ENCODE measurements around the gene RGS8. TPM values are rescaled to one million over a fixed set of nuclear protein-coding genes. Genes with fewer than 3 reads are reported as not detected.

The RGS8 gene
- total RNA-seq, 1 donor from 2014 or later, result not detected

GRCh38 chr1:182716740-182717720 lies 32.6 kb upstream of the RGS8 start:
- TF ChIP-seq CTCF (IDR thresholded peaks at IDR 0.05), result no peak
- Histone ChIP-seq H3K36me3 (no peaks in the 10 kb centered on the region), H3K27me3 (no peaks in the 10 kb centered on the region), H3K4me3 (no peak overlapping the region), H3K4me1 (no peaks in the 10 kb centered on the region), H3K27ac (no peak overlapping the region), H3K9me3 (no peaks in the 10 kb centered on the region)
- intact Hi-C loops (cut with DNase I), result no loop called here
- no peak for DNase-seq
- ATAC-seq, result no peak

- Histone ChIP-seq H3K27ac (no peak overlapping the region), H3K9me3 (no peaks in the 10 kb centered on the region), H3K4me3 (no peak overlapping the region), H3K27me3 (no peaks in the 10 kb centered on the region), H3K4me1 (no peaks in the 10 kb centered on the region), H3K36me3 (no peaks in the 10 kb centered on the region)
- intact Hi-C loops (cut with DNase I), result no loop called here
- no peak for DNase-seq
- no peak for ATAC-seq
- no peak for TF ChIP-seq CTCF (IDR thresholded peaks at IDR 0.05)
Observed at GRCh38 chr1:182715531-182715930, 31.1 kb upstream of the RGS8 start.

GRCh38 chr1:182714546-182714945 lies 30.2 kb upstream of the RGS8 start:
- TF ChIP-seq CTCF (IDR thresholded peaks at IDR 0.05), result no peak
- intact Hi-C loops (cut with DNase I), result no loop called here
- Histone ChIP-seq H3K36me3 (no peaks in the 10 kb centered on the region), H3K27me3 (no peaks in the 10 kb centered on the region), H3K27ac (no peak overlapping the region), H3K9me3 (no peaks in the 10 kb centered on the region), H3K4me1 (no peaks in the 10 kb centered on the region), H3K4me3 (no peak overlapping the region)
- DNase-seq (no peak), ATAC-seq (no peak)

- Histone ChIP-seq H3K4me3 (no peak overlapping the region), H3K9me3 (no peaks in the 10 kb centered on the region), H3K36me3 (no peaks in the 10 kb centered on the region), H3K4me1 (no peaks in the 10 kb centered on the region), H3K27me3 (no peaks in the 10 kb centered on the region), H3K27ac (no peak overlapping the region)
- intact Hi-C loops (cut with DNase I), result no loop called here
- ATAC-seq (no peak), DNase-seq (no peak)
- no peak for TF ChIP-seq CTCF (IDR thresholded peaks at IDR 0.05)
Observed at GRCh38 chr1:182713939-182714338, 29.6 kb upstream of the RGS8 start.

- H3K9me3 ChIP-seq, result no peaks in the 10 kb centered on the region
- ATAC-seq, result no peak
- no peak for TF ChIP-seq CTCF (IDR thresholded peaks at IDR 0.05)
- H3K4me3 ChIP-seq, result no peak overlapping the region
- no peaks in the 10 kb centered on the region for H3K36me3 ChIP-seq
- H3K4me1 ChIP-seq, result no peaks in the 10 kb centered on the region
- DNase-seq, result no peak
- H3K27ac ChIP-seq, result no peak overlapping the region
- H3K27me3 ChIP-seq, result no peaks in the 10 kb centered on the region
- intact Hi-C loops (cut with DNase I), result no loop called here
Observed at GRCh38 chr1:182713492-182713891, 29.1 kb upstream of the RGS8 start.

Measured in upper lobe of right lung (tissue), 1 donor.